HG03432 (cell line): ENCODE data around the gene TAS2R41.
A peak's percentile ranks its signal among the peaks of the same experiment; 100 is the strongest.
"Not testable (repeated sequence)": the region's sequence is repeated elsewhere in the genome, so short reads cannot be mapped to it uniquely, and the experiment has no call there.

Experiments used
- ATAC-seq: cut with Tn5 transposase; IDR thresholded peaks from one replicate; pipeline ENCODE4 v1.9.1; 2021; ENCODE audit warnings: mild to moderate bottlenecking, moderate library complexity; ENCODE audit not compliant: unreplicated experiment

The TAS2R41 gene

DNA sequence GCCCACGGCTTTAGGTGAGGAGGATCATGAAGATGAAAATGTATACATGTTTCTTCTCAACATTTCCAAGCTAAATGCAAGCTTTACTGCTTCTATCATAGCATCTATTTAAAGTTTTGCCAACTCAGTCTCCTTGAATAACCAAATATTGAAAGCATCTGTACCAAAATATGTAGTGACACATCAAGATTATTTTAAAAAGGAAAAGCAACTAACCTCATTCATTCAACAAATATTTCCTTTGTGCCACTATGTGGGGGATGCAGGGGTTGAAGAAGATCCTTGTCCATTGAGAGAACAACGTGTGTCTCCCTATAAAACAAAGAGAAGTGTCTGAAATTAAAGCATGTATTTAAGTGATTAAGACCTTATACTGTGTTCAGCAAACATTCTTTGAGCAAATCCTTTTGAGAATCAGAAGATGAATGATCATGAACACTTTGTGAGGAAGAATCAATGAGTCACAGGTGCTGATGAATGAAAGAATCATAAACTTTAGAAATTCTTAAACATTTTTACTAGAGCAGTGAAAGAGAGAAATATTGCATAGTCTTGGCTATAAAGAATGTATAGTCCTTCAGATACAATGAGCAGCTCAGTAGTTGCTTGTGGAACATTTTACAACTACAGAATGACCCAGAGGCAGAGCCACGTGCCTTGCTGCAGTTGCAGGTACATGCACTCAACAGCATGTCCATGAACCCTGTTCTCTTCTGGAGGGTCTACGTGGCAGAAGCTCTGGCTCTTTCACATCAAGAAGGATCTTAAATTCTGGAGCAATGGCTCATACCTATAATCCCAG, 20.5 kb upstream of the TAS2R41 start:
- ATAC-seq, result no peak

GRCh38 chr7:143458263-143458662, 19.4 kb upstream of the TAS2R41 start:
- ATAC-seq, result peak; percentile 48

DNA sequence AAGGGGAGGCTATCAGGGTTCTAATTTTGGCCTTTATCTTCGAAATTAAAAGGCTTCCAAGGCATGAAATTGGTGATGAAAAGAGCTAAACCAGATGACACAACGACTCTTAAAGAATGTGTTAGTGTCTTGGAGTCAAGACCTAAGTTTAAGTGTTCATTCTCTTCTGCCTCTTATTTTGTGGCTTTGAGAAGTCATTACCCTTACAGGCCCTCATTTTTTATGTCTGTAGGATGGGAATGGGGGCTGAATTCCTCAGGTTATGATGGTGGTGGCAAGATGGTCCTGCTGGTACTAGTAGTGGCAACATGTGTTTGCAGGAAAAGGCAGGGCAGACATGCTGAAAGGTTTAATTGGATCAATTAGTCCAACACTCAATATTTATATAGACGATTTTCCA, 19.0 kb upstream of the TAS2R41 start:
- ATAC-seq, result no peak

- ATAC-seq, result no peak
These were observed 18.3 kb upstream of the TAS2R41 start for GRCh38 chr7:143459359-143459758.

DNA sequence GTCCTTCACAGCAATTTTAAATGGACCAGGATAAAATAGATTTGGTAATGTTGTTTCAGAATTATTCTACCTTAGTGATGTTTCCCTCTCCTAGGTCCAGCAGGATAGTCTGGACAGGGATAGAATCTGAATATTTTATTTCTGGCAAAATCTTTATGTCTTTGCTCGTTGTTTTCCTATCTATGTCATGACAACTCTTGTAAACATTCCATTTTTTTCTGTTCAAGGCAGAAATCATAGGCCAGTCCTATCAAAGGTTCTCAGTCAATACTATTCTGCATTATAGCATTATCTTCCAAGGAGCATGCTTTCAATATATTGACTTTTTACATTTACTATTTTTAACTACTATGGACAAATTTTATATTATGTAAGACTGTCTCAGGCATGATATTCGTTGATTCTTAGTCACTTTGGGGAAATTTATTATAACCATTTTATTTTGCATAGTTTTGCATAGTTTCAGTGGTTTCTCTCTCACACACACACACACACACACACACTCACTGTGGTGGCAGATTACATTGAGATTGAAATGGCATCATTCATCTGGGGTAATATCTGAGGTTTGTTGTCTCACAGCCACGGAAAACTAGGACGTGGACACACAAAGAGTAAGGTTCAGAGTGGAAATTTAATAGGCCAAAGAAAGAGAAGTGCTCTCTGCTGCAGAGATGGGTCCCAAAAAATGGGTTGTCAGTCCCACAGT, 17.2 kb upstream of the TAS2R41 start:
- ATAC-seq, result no peak

DNA sequence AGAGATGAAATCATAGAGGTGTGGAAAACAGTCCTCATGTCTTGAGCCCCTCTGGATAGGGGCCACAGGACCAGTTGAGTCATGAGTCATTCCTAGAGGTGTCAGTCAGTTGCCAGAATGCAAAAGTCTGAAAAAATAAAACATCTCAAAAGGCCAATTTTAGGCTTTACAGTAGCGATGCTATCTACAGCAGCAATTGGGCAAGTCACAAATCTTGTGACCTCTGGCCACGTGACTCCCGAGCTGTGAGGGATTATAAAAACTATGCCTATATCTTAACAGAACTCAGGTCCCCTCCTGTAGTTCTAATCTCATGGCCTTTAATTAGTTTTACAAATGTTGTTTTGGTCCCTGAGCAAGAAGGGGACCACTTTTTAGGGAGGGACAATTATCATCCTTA, 15.6 kb upstream of the TAS2R41 start:
- no peak for ATAC-seq

DNA sequence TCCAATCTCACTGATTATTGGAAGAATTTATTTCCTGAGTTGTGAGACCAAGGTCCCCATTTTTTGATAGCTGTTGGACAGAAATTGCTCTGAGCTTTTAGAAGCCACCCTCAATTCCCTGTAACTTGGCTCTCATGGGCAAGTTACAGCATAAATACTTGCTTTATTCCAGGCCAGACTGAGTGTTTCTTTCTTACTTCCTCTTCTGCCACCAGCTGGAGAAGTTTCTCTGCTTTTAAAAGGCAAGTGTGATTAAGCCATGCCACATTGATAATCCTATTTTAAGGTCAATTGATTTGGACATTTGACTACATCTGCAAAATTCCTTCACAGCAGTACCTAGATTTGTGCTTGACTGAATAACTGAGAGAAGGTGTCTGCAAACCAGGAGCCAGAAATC, 14.1 kb upstream of the TAS2R41 start:
- no peak for ATAC-seq

GRCh38 chr7:143463957-143464356, 13.7 kb upstream of the TAS2R41 start:
- no peak for ATAC-seq

DNA sequence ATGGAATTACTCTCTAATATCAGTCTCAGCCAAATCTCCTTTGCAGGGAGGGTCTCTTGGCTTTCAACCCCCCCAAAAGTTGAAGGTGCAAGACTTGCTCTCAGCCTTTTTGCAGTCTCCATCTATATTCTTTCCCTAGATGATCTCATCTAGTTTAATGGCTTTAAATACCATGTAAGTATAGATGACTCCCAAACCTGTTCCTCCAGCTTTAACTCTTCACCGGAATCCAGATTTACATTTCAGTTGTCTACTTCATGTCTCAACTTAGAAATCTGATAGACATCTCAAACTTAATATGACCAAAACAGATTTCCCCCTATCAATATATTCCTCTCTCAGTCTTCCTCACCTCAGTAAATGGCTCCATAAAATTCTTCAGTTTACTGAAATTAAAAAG, 9.9 kb upstream of the TAS2R41 start:
- ATAC-seq, result no peak

DNA sequence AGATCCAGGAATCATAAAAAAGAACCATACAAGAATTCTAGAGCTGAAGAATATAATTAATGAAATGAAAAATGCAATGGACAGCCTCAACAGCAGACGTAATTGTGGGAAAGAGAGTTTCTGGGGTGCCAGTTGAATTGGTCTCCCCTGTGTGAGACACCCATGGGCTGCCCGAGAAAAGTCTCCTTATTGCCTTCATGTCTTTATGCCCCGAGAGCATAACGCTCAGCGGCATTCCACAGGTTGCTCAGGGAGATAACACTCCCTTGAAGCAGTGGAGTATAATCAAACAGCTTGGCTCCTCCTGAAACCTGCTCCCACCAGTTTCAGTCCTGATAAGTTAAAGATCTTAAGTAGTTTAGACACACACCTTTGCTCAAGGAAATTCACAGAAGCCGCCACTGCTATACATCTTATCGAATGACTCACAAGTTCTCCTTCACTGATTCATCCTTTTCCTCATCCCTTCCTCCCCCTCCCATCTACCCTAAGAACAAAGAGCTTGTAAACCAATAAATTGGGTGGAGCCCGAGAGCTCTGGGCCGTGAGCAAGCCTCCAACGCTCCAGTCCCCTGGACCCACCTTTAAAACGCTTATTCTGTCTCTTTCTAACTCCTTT, 5.5 kb upstream of the TAS2R41 start:
- not testable (repeated sequence) for ATAC-seq

GRCh38 chr7:143479055-143479766, 1.5 kb downstream of the TAS2R41 start:
- ATAC-seq, result no peak

GRCh38 chr7:143480501-143480900, 2.8 kb downstream of the TAS2R41 start:
- ATAC-seq, result no peak

DNA sequence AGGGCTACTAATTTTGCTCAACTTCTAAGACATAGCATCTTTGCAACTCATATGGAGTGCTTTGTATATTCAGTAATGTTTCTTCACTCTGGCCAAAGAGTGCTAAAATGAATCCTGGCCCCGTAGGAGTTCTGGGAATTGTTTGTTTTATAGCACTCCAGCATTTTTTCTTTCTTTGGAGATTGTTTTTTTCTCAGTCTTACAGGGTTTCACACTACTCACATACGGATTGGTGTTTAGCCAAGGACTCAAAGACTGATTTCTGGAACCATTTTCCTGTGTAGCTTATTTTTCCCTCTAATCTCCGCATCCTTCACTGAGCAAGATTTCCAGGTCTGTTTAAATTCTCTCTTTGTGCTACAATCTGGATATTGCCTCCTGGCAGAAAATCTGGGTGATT, 6.4 kb downstream of the TAS2R41 start:
- ATAC-seq, result no peak

- ATAC-seq, result no peak
These were observed 7.4 kb downstream of the TAS2R41 start for GRCh38 chr7:143485094-143485493.

GRCh38 chr7:143485500-143485899, 7.8 kb downstream of the TAS2R41 start:
- ATAC-seq, result no peak

DNA sequence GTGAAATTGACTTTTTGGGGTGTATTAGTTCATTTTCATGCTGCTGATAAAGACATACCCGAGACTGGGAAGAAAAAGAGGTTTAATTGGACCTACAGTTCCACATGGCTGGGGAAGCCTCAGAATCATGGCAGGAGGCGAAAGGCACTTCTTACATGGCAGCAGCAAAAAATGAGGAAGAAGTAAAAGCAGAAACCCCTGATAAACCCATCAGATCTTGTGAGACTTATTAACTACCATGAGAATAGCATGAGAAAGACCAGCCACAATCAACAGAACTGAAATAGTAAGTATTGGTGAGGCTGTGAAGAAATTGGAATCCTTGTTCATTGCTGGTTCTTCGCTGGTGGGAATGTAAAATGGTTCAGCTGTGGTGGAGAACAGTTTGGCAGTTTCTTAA, 8.6 kb downstream of the TAS2R41 start:
- not testable (repeated sequence) for ATAC-seq

- ATAC-seq, result no peak
These were observed 9.4 kb downstream of the TAS2R41 start for GRCh38 chr7:143487061-143487460.

DNA sequence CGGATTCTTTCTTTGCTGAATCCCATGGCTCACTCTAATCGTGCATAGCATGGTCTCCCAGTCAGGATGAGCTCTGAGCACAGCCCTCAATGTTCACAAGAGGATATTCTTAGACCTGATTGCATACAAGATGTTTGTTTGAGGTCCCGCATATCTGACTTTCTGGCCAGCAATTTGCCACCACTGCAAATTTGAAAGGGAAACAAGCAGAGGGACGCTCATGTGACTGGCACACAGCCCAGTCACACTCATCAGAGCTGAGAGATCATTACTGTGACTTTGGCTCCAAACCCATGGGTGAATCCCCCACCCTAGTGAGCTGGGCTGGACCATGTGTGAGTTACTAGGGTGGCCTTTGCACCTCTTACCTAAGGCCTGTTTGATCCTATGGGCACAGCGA, 9.9 kb downstream of the TAS2R41 start:
- no peak for ATAC-seq

DNA sequence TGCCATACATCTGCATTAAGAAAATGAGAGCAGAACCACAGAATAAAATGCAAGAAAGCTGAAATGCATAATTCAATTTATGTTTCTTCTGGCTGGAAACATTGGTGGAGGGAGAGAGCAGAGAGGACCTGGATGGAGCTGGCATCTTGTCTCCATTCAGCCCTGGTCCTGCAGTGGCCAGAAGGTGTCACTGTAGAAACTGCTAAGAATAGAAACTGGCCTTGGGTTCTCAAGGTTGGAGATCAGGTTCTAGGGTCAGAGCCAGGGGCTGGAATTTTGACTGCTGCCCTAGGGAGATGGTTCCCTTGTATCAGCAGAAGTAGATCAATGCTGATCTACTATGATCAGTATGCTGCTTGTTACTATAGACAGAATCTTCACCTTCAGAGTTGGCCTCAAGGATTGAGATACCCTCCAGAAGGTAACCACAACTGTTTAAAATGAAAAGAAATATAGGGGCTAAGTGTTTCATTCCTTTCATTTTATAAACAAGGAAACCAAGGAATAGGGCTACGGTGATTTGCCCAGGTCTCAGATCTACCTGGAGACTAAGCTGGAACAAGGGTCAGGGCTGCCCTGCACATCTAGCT, 13.1 kb downstream of the TAS2R41 start:
- ATAC-seq, result no peak

GRCh38 chr7:143492043-143492471, 14.4 kb downstream of the TAS2R41 start:
- no peak for ATAC-seq
